Transverse colon (tissue), 4 donors: ENCODE results near the gene PTPA. TPM values are rescaled to one million over a fixed set of nuclear protein-coding genes. Genes with fewer than 3 reads are reported as not detected.
"Not testable (repeated sequence)": the region's sequence is repeated elsewhere in the genome, so short reads cannot be mapped to it uniquely, and the experiment has no call there.

ENCODE experiments used
- DNase-seq: peaks from one replicate; pipeline ENCODE4 v3.0.0-alpha.2; 2019
- H3K27ac ChIP-seq, 4 donors: fragments of 200-600 bp; sonication (generic); 2 replicates each; pipeline ENCODE4 v1.5.1; 2016 to 2018; ENCODE audit warnings: inconsistent platforms in 4 of 4
- H3K27me3 ChIP-seq: fragments of 200-600 bp; sonication (generic); 2 replicates; pipeline ENCODE4 v1.5.1; 2017; ENCODE audit warnings: inconsistent platforms
- H3K36me3 ChIP-seq, 4 donors: fragments of 200-600 bp; sonication (generic); 2 replicates each; pipeline ENCODE4 v1.5.1; 2017 to 2019; ENCODE audit warnings: inconsistent platforms in 4 of 4
- H3K4me1 ChIP-seq, 4 donors: fragments of 200-600 bp; sonication (generic); 2 replicates each; pipeline ENCODE4 v1.5.1; 2017 to 2020; ENCODE audit warnings: inconsistent platforms in 4 of 4
- H3K4me3 ChIP-seq, 4 donors: fragments of 200-600 bp; sonication (generic); 1 replicate in 1 of 4; 2 replicates in 3 of 4; pipeline versions ENCODE4 v1.5.1 to v1.6.1; 2017 to 2019; ENCODE audit warnings: inconsistent platforms in 4 of 4
- H3K9me3 ChIP-seq, 2 donors: fragments of 200-600 bp; sonication (generic); 2 replicates each; pipeline ENCODE4 v1.5.1; 2017 to 2019; ENCODE audit warnings: inconsistent platforms in 2 of 2
- EP300 ChIP-seq: sonication (generic); formaldehyde crosslinking; IDR thresholded peaks from one replicate; pipeline ENCODE4 v1.6.1; 2017; ENCODE audit warnings: antibody characterized with exemption, low read depth
- POLR2A ChIP-seq: fragments of 450-650 bp; IDR thresholded peaks from one replicate; pipeline ENCODE4 v1.6.1; 2016; ENCODE audit warnings: antibody characterized with exemption, mild to moderate bottlenecking, moderate library complexity
- POLR2AphosphoS5 ChIP-seq, 3 donors: sonication (generic); formaldehyde crosslinking; IDR thresholded peaks; one replicate each; pipeline ENCODE4 v1.6.1; 2016; ENCODE audit warnings: antibody characterized with exemption in 3 of 3
- WGBS, 2 donors: methylation state at CpG; one replicate each; pipeline ENCODE4 v1.1.5; 2018; ENCODE audit warnings: low coverage in 1 of 2; 5-methylcytosine and 5-hydroxymethylcytosine counted together
- in situ Hi-C, 4 donors: fragments of 200-750 bp; cut with MboI; loops; one replicate each; pipeline versions ENCODE4 v1.15.0 to v1.15.1; 2017; ENCODE audit warnings: low sequenced_read_pairs in 3 of 4, low pct_ligation_motif_present in 1 of 4, low pct_unique_long_range_greater_than_20kb in 1 of 4
- intact Hi-C: fragments of 100-400 bp; cut with DNase I; formaldehyde crosslinking; loops from one replicate; pipeline ENCODE4 v1.15.1; 2023; ENCODE audit warnings: low total_unique reads
- total RNA-seq, 4 donors: library from RNA; depleted of rRNA; stranded (reverse); fragments of >200 nt; gene quantifications; one replicate each; pipeline ENCODE4 v1.1.0, GENCODE V29; 2016
- TF ChIP-seq, protein P1 (sequence below), 5 experiments: fragments of 200-600 bp in 3 of 5; fragments of 450-650 bp in 2 of 5; sonication (generic) in 3 of 5; IDR thresholded peaks; 1 replicate in 2 of 5; 2 replicates in 3 of 5; pipeline ENCODE4 v1.5.1; 2016 to 2017; ENCODE audit warnings: antibody characterized with exemption in 5 of 5, inconsistent platforms in 3 of 5, mild to moderate bottlenecking in 2 of 5, moderate library complexity in 1 of 5

Gene PTPA
- total RNA-seq, 4 donors from 2014 or later: 37.4 to 241 (median 66.5) TPM

DNA sequence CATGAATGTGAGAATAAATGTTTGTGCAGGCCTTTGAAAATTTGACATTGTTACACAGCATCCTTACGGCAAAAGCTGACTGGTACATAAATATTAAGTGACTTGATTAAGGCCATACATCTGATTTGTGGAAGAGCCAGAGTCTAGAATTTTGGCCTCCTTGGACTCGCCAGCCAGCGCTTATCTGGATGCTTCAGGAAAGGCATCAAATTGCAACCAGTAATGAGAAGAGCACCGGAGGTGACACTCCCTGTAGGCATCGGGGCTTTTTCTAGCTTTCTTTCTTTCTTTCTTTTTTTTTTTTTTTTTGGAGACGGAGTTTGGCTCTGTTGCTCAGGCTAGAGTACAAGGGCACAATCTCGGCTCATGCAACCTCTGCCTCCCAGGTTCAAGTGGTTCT lies 80.0 kb downstream of the PTPA start:
- no peaks in the 10 kb centered on the region for H3K36me3 ChIP-seq
- H3K4me1 ChIP-seq: no peaks in the 10 kb centered on the region
- TF ChIP-seq POLR2AphosphoS5 (IDR thresholded peaks at IDR 0.05) (no peak), POLR2A (no peak), EP300 (no peak)
- TF ChIP-seq, protein P1, sequence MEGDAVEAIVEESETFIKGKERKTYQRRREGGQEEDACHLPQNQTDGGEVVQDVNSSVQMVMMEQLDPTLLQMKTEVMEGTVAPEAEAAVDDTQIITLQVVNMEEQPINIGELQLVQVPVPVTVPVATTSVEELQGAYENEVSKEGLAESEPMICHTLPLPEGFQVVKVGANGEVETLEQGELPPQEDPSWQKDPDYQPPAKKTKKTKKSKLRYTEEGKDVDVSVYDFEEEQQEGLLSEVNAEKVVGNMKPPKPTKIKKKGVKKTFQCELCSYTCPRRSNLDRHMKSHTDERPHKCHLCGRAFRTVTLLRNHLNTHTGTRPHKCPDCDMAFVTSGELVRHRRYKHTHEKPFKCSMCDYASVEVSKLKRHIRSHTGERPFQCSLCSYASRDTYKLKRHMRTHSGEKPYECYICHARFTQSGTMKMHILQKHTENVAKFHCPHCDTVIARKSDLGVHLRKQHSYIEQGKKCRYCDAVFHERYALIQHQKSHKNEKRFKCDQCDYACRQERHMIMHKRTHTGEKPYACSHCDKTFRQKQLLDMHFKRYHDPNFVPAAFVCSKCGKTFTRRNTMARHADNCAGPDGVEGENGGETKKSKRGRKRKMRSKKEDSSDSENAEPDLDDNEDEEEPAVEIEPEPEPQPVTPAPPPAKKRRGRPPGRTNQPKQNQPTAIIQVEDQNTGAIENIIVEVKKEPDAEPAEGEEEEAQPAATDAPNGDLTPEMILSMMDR (IDR thresholded peaks at IDR 0.05): no peak
- DNase-seq: no peak
- peaks cover 10% of the 10 kb centered on the region for H3K27me3 ChIP-seq
- WGBS, 2 donors: 87 to 93% methylated on average over 3 to 7 of the region's 7 CpGs
- H3K4me3 ChIP-seq: no peak overlapping the region
- H3K27ac ChIP-seq: no peak overlapping the region
- intact Hi-C loops: no loop called here
- H3K9me3 ChIP-seq: no peaks in the 10 kb centered on the region
- in situ Hi-C loops: no loop called here

DNA sequence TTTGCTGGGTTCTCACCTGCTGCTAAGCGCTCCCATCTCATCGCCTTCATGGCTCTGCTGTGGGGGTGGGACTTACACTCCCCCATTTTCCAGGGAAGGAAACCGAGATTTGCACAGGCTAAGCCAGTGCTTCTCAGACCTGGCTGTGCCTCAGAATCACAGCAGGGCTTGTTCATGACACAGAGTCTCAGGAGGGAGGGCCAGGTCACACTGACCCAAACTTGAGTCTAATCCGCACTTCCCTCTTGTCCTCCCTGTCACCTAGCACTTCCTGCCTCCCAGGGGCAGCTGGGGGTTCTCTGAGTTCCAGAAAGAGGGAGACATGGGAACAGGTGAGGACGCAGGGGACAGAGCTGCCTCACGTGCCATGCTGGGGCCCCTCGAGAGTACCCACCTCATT lies 82.4 kb downstream of the PTPA start:
- Histone ChIP-seq H3K27me3 (peaks cover 10% of the 10 kb centered on the region), H3K4me3 (no peak overlapping the region), H3K9me3 (no peaks in the 10 kb centered on the region), H3K27ac (no peak overlapping the region), H3K4me1 (no peaks in the 10 kb centered on the region), H3K36me3 (no peaks in the 10 kb centered on the region)
- 78% methylated on average over 7 of the region's 7 CpGs; no CpG with 5 or more reads in 1 of the 2 donors for WGBS, 2 donors
- TF ChIP-seq EP300 (no peak), POLR2AphosphoS5 (IDR thresholded peaks at IDR 0.05) (no peak)
- TF ChIP-seq, protein P1 (IDR thresholded peaks at IDR 0.05): no peak
- in situ Hi-C loops: no loop called here
- intact Hi-C loops: no loop called here
- no peak for DNase-seq

DNA sequence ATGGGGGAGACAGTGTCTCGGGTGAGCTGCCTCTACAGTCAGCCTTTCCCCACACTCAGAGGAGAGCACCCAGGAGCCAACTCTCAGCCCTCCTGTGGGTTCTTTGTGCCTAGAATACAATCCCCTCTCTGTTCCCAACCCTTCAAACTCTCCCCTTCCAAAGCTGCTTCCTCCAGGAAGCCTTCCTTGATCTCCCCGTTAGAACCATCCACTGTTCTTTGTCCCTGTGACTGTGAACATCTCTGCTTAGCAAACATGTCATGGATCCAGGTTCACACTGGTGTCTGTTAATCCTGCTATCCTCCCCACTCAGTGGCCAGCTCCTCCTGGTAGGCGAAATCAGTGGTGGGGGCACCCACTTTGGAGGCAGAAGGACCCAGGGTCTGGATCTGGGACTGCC lies 83.0 kb downstream of the PTPA start:
- no peak for TF ChIP-seq POLR2A
- TF ChIP-seq, protein P1 (IDR thresholded peaks at IDR 0.05): no peak
- no peak for TF ChIP-seq EP300
- TF ChIP-seq POLR2AphosphoS5 (IDR thresholded peaks at IDR 0.05): no peak
- no peak overlapping the region for H3K27ac ChIP-seq
- no peak overlapping the region for H3K4me3 ChIP-seq
- H3K4me1 ChIP-seq: no peaks in the 10 kb centered on the region
- DNase-seq: no peak
- intact Hi-C loops (no loop called here), in situ Hi-C loops (no loop called here)
- H3K9me3 ChIP-seq: no peaks in the 10 kb centered on the region
- WGBS, 2 donors: 60% methylated on average over 3 of the region's 3 CpGs; no CpG with 5 or more reads in 1 of the 2 donors
- H3K36me3 ChIP-seq: no peaks in the 10 kb centered on the region
- H3K27me3 ChIP-seq: peaks cover 10% of the 10 kb centered on the region

DNA sequence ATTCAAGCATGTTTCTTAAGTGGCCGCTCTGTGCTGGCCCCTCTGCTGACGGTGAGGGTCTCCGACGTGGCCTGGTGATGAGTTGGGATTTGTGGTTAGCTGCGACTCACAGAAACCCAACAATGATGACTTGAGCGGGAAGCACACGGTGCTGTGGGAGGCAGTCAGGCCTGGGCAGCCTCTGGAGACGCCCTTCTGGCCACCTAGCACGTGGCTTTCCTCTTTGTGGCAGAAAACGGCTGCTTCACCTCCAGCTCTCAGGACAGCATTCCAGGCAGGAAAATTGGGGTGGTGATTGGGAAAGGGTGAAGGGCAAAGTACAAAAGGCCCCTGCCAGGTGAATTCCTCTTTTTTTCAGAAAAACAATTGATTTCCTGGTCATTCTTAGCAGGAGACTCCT lies 84.4 kb downstream of the PTPA start:
- 91% methylated on average over 10 of the region's 10 CpGs; no CpG with 5 or more reads in 1 of the 2 donors for WGBS, 2 donors

DNA sequence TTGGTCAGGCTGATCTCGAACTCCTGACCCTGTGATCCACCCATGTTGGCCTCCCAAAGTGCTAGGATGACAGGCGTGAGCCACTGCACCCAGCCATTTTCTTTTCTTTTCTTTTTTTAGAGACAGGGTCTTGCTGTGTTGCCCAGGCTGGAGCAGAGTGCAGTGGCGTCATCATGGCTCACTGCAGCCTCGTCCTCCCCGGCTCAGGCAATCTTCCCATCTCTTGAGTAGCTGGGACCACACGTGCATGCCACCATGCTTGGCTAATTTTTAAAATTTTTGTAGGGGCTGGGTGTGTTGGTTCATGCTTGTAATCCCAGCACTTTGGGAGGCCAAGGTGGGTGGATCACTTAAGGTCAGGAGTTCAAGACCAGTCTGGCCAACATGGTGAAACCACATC lies 85.8 kb downstream of the PTPA start:
- 71 to 90% methylated on average over 1 to 6 of the region's 6 CpGs for WGBS, 2 donors
- intact Hi-C loops, DNase-seq, H3K9me3 ChIP-seq, H3K4me3 ChIP-seq, H3K36me3 ChIP-seq, in situ Hi-C loops, H3K4me1 ChIP-seq, H3K27ac ChIP-seq: not testable (repeated sequence)
- peaks cover 10% of the 10 kb centered on the region for H3K27me3 ChIP-seq

More for the DNA sequence above, 84.4 kb downstream of the PTPA start:
- no peak for TF ChIP-seq EP300
- no peak for TF ChIP-seq POLR2A
- no peak for TF ChIP-seq POLR2AphosphoS5 (IDR thresholded peaks at IDR 0.05)
- TF ChIP-seq, protein P1 (IDR thresholded peaks at IDR 0.05): no peak
- DNase-seq: no peak
- Histone ChIP-seq H3K27me3 (peaks cover 10% of the 10 kb centered on the region), H3K9me3 (no peaks in the 10 kb centered on the region), H3K4me1 (no peaks in the 10 kb centered on the region), H3K27ac (no peak overlapping the region), H3K4me3 (no peak overlapping the region), H3K36me3 (no peaks in the 10 kb centered on the region)
- intact Hi-C loops (no loop called here), in situ Hi-C loops (no loop called here)
